ENCODE data around the gene PARVA. TPM values are rescaled to one million over a fixed set of nuclear protein-coding genes. Genes with fewer than 3 reads are reported as not detected.

The PARVA gene
- total and polyA plus RNA-seq, 9 of the 15 experiments (the other 6 are each of a cell fraction or from before 2014, with no cell fraction given), result 0.11 TPM; not detected in 8

- no peak for TF ChIP-seq U2AF2 (optimal IDR thresholded peaks at IDR 0.05; ENCODE audit: low read depth, low read length)
- TF ChIP-seq ZNF655 (CRISPR knock-in tag; IDR thresholded peaks at IDR 0.05), result no peak
Observed at GRCh38 chr11:12573707-12574485, 196.5 kb downstream of the PARVA start (continued).

- FAIRE-seq, result peak; percentile 71
- POLR2A ChIA-PET, result interaction anchor here (0.5 kb wide), 1 partner anchor 612 kb away, joined by 3 read pairs; no protein-coding TSS in a partner anchor
- Histone ChIP-seq H3K9ac (ENCODE audit: insufficient read depth in 1 of 2, low read depth in 2 of 2, low read length in 2 of 2) (peak overlapping the region in 1 of 2 experiments; percentile 15; a peak in 1 of 4 replicates), H3K9me1 (ENCODE audit: control insufficient read depth, insufficient read depth, low read length) (no peaks in the 10 kb centered on the region), H3K4me2 (ENCODE audit: insufficient read depth, low read length) (peak overlapping the region; percentile 27; the same call in 1 of the 2 replicates), H3K27ac (ENCODE audit: extremely low read depth, low read depth, low read length) (peak overlapping the region; percentile 50), H3K4me3 (no peak overlapping the region), H3K27me3 (ENCODE audit: control insufficient read depth in 2 of 2, insufficient read depth in 2 of 2, low read length in 2 of 2) (no peaks in the 10 kb centered on the region), H4K20me1 (replicated peaks; ENCODE audit: control insufficient read depth, insufficient read depth, low read length) (no peaks in the 10 kb centered on the region), H3K9me3 (replicated peaks; ENCODE audit: control insufficient read depth, insufficient read depth, low read depth, low read length) (no peaks in the 10 kb centered on the region), H3K79me2 (ENCODE audit: control insufficient read depth, insufficient read depth, low read length) (no peaks in the 10 kb centered on the region), H3K4me1 (replicated peaks in 1 of 2; ENCODE audit: control insufficient read depth in 2 of 2, insufficient read depth in 2 of 2, low read length in 2 of 2) (peaks cover 11 to 22% of the 10 kb centered on the region in 2 experiments; a peak in 4 of 5 replicates), H3K36me3 (ENCODE audit: control insufficient read depth, insufficient read depth, low read length) (no peaks in the 10 kb centered on the region), H2AFZ (ENCODE audit: low read depth, low read length) (peak overlapping the region; percentile 75)
- WGBS (ENCODE audit: insufficient coverage, low coverage, missing lambda C conversion rate), result 8% methylated on average over 6 of the region's 6 CpGs
- BruUV-seq (replicated peaks), result no TSS peak
- CTCF ChIA-PET (ENCODE audit: low intra/inter-chr PET ratio), result no interaction called here
- in situ Hi-C loops (cut with MboI) (no loop called here), intact Hi-C loops (cut with micrococcal nuclease) (no loop called here)
- peak; percentile 97 for ATAC-seq
- peak; percentile 41 to 82 (median 60) for DNase-seq (ENCODE audit: extremely low read depth in 1 of 4, low spot score in 3 of 4)
- TF ChIP-seq POLR2AphosphoS5 (IDR thresholded peaks at IDR 0.05; ENCODE audit: control insufficient read depth, insufficient read depth, low read depth, low read length) (peak; percentile 55; the same call in 1 of the 2 replicates), SMARCC2 (IDR thresholded peaks at IDR 0.05; ENCODE audit: low read depth) (0 out of 2 replicates have a peak, but pooled peaks have one; percentile 53), FOXM1 (IDR thresholded peaks at IDR 0.05; ENCODE audit: low read depth) (peak; percentile 14; the same call in 1 of the 2 replicates), FOXM1 (CRISPR knock-in tag; IDR thresholded peaks at IDR 0.05; ENCODE audit: low read depth) (no peak), ADNP (tag; IDR thresholded peaks at IDR 0.05) (no peak), CTBP1 (IDR thresholded peaks at IDR 0.05; ENCODE audit: borderline replicate concordance) (peak; percentile 67), IRF2 (CRISPR knock-in tag; IDR thresholded peaks at IDR 0.05) (no peak), ARID1B (IDR thresholded peaks at IDR 0.05) (peak; percentile 80), CBFA2T3 (IDR thresholded peaks at IDR 0.05) (peak; percentile 91), HMBOX1 (IDR thresholded peaks at IDR 0.05) (peak; percentile 23; the same call in 1 of the 2 replicates), SOX6 (IDR thresholded peaks at IDR 0.05) (peak; percentile 88), TBL1XR1 (IDR thresholded peaks at IDR 0.05; ENCODE audit: low read length in 2 of 2) (peak; percentile 61 to 81; a peak in 3 of 4 replicates), YY1 (IDR thresholded peaks at IDR 0.05; ENCODE audit: borderline replicate concordance in 1 of 3, control insufficient read depth in 1 of 3, extremely low read depth in 1 of 3, insufficient read depth in 3 of 3, insufficient read length in 1 of 3, insufficient replicate concordance in 2 of 3, low read depth in 1 of 3, low read length in 2 of 3) (peak in 1 of 3 experiments; percentile 14)
Observed at GRCh38 chr11:12577725-12578644, 200.6 kb downstream of the PARVA start.

Data from K562 (cell line).